ENCODE measurements around the gene RAB33B. TPM values are rescaled to one million over a fixed set of nuclear protein-coding genes. Genes with fewer than 3 reads are reported as not detected.

Gene RAB33B
- total and polyA plus RNA-seq, 10 of the 15 experiments (the other 5 are each of a cell fraction or from before 2014, with no cell fraction given) = 3.2 to 10.7 (median 7.5) TPM

GRCh38 chr4:139420652-139421051 lies 33.3 kb upstream of the RAB33B start:
- no peak for ATAC-seq
- no peak overlapping the region for H3K9ac ChIP-seq (ENCODE audit: control insufficient read depth, insufficient read depth, low read length)
- H3K36me3 ChIP-seq (ENCODE audit: control insufficient read depth in 2 of 2, insufficient read depth in 2 of 2, low read length in 1 of 2) = no peaks in the 10 kb centered on the region
- no peak overlapping the region for H3K27ac ChIP-seq (ENCODE audit: control insufficient read depth, insufficient read depth)
- 92% methylated on average over 1 of the region's 1 CpG for WGBS (ENCODE audit: insufficient coverage, insufficient replicate concordance, low lambda C conversion rate, missing lambda C conversion rate)
- ChIA-PET POLR2A (no interaction called here), RAD21 (ENCODE audit: unreplicated experiment) (no interaction called here), SMC1A (ENCODE audit: uncharacterized antibody, unreplicated experiment) (no interaction called here), CTCF (no interaction called here)
- no peaks in the 10 kb centered on the region for H3K79me2 ChIP-seq (ENCODE audit: control insufficient read depth, insufficient read depth, low read length)
- DNase-seq (ENCODE audit: low read depth, low spot score) = no peak
- no peak overlapping the region for H2AFZ ChIP-seq (ENCODE audit: control insufficient read depth, low read depth, low read length)
- in situ Hi-C loops (cut with MboI) = no loop called here
- no peak overlapping the region for H3K4me3 ChIP-seq
- no peak for FAIRE-seq
- no peaks in the 10 kb centered on the region for H3K27me3 ChIP-seq (replicated peaks in 1 of 2; ENCODE audit: control insufficient read depth in 2 of 2, insufficient read depth in 2 of 2, low read length in 1 of 2)
- no peak overlapping the region for H3K4me2 ChIP-seq (ENCODE audit: control insufficient read depth, insufficient read depth)
- TF ChIP-seq BCLAF1 (IDR thresholded peaks at IDR 0.05) (no peak), STAT1 (conservative IDR thresholded peaks at IDR 0.05) (no peak), ZSCAN29 (IDR thresholded peaks at IDR 0.05) (no peak), SREBF1 (IDR thresholded peaks at IDR 0.05; ENCODE audit: low read length) (no peak), PKNOX1 (IDR thresholded peaks at IDR 0.05) (no peak), USF2 (IDR thresholded peaks at IDR 0.05; ENCODE audit: borderline replicate concordance, low read depth, low read length) (no peak), ZNF592 (IDR thresholded peaks at IDR 0.05) (no peak), TCF12 (IDR thresholded peaks at IDR 0.05; ENCODE audit: low read depth, low read length) (no peak)
- no peaks in the 10 kb centered on the region for H4K20me1 ChIP-seq (ENCODE audit: control insufficient read depth, insufficient read depth)
- intact Hi-C loops (cut with micrococcal nuclease; ENCODE audit: unreplicated experiment) = no loop called here
- no peaks in the 10 kb centered on the region for H3K4me1 ChIP-seq (ENCODE audit: control insufficient read depth, insufficient read depth, low read length)
- no peaks in the 10 kb centered on the region; the same call in 2 of the 3 replicates for H3K9me3 ChIP-seq (replicated peaks; ENCODE audit: control insufficient read depth, insufficient read depth, low read length)
- BruUV-seq (replicated peaks) = no TSS peak

Measured in GM12878 (cell line).